Measurements from ENCODE around the gene BSND.
"Not testable (repeated sequence)": the region's sequence is repeated elsewhere in the genome, so short reads cannot be mapped to it uniquely, and the experiment has no call there.

BSND gene

GRCh38 chr1:54998677-54999076, at the start of gene BSND:
BSND (plus strand) TSS chr1:54998933; CDS start chr1:54999187, 254 bp downstream.
- DNase-seq = no peak

- DNase-seq = no peak
Measured at GRCh38 chr1:54949053-54949452, 49.7 kb upstream of the BSND start.

GRCh38 chr1:54950006-54950368, 48.7 kb upstream of the BSND start:
- no peak for DNase-seq

- DNase-seq = peak; percentile 15 to 24
Measured at GRCh38 chr1:54950369-54951163, 48.2 kb upstream of the BSND start.

- DNase-seq = no peak
Measured at GRCh38 chr1:54951810-54952226, 46.9 kb upstream of the BSND start.

GRCh38 chr1:54952950-54953718, 45.6 kb upstream of the BSND start:
- DNase-seq = no peak

GRCh38 chr1:54953846-54954245, 44.9 kb upstream of the BSND start:
- no peak for DNase-seq

- DNase-seq = no peak
Measured at GRCh38 chr1:54955359-54955758, 43.4 kb upstream of the BSND start.

GRCh38 chr1:54956726-54957125, 42.0 kb upstream of the BSND start:
- no peak for DNase-seq

GRCh38 chr1:54959241-54959640, 39.5 kb upstream of the BSND start:
- no peak for DNase-seq

GRCh38 chr1:54962612-54963395, 35.9 kb upstream of the BSND start:
- DNase-seq = no peak

- DNase-seq = not testable (repeated sequence)
Measured at GRCh38 chr1:54963829-54964228, 34.9 kb upstream of the BSND start.

GRCh38 chr1:54965624-54966340, 33.0 kb upstream of the BSND start:
- DNase-seq = no peak

GRCh38 chr1:54967372-54967771, 31.4 kb upstream of the BSND start:
- no peak for DNase-seq

- no peak for DNase-seq
Measured at GRCh38 chr1:54968551-54968950, 30.2 kb upstream of the BSND start.

GRCh38 chr1:54969879-54970278, 28.9 kb upstream of the BSND start:
- no peak for DNase-seq

GRCh38 chr1:54970901-54971300, 27.8 kb upstream of the BSND start:
- no peak for DNase-seq

- no peak for DNase-seq
Measured at GRCh38 chr1:54971317-54971791, 27.4 kb upstream of the BSND start.

- DNase-seq = no peak
Measured at GRCh38 chr1:54972436-54972835, 26.3 kb upstream of the BSND start.

GRCh38 chr1:54973205-54973921, 25.4 kb upstream of the BSND start:
- no peak for DNase-seq

- no peak for DNase-seq
Measured at GRCh38 chr1:54975356-54976108, 23.2 kb upstream of the BSND start.
